VCaP (cell line): ENCODE data around the gene CEP290.
"Not testable (repeated sequence)": the region's sequence is repeated elsewhere in the genome, so short reads cannot be mapped to it uniquely, and the experiment has no call there.

ENCODE experiments used
- H3K27ac ChIP-seq: fragments of 450-650 bp; 2 replicates; pipeline ENCODE4 v1.5.1; 2017
- CTCF ChIP-seq: fragments of 450-650 bp; conservative IDR thresholded peaks from 2 replicates; pipeline ENCODE4 v1.5.1; 2017; ENCODE audit warnings: mild to moderate bottlenecking, moderate library complexity

The CEP290 gene

GRCh38 chr12:88142610-88142991, 713 bp upstream of the CEP290 start:
- TF ChIP-seq CTCF, result no peak
- peak overlapping the region; percentile 83 for H3K27ac ChIP-seq

GRCh38 chr12:88141425-88141773, 489 bp downstream of the CEP290 start:
- H3K27ac ChIP-seq, result peak overlapping the region; percentile 83
- no peak for TF ChIP-seq CTCF

GRCh38 chr12:88139711-88140110, 2.2 kb downstream of the CEP290 start:
- not testable (repeated sequence) for H3K27ac ChIP-seq

- H3K27ac ChIP-seq, result not testable (repeated sequence)
Measured at GRCh38 chr12:88133181-88133580, 8.7 kb downstream of the CEP290 start.

GRCh38 chr12:88132392-88132791, 9.5 kb downstream of the CEP290 start:
- TF ChIP-seq CTCF, result no peak
- no peak overlapping the region for H3K27ac ChIP-seq

GRCh38 chr12:88127855-88128254, 14.0 kb downstream of the CEP290 start:
- no peak overlapping the region for H3K27ac ChIP-seq
- TF ChIP-seq CTCF, result no peak

GRCh38 chr12:88127099-88127498, 14.8 kb downstream of the CEP290 start:
- H3K27ac ChIP-seq, result no peak overlapping the region; the same call in 1 of the 2 replicates
- TF ChIP-seq CTCF, result no peak

GRCh38 chr12:88122666-88123065, 19.2 kb downstream of the CEP290 start:
- TF ChIP-seq CTCF, result no peak
- no peak overlapping the region for H3K27ac ChIP-seq

- no peak overlapping the region for H3K27ac ChIP-seq
Measured at GRCh38 chr12:88113871-88114270, 28.0 kb downstream of the CEP290 start.

More at GRCh38 chr12:88113871-88114270, 28.0 kb downstream of the CEP290 start:
- no peak for TF ChIP-seq CTCF
